GM12892 (cell line): ENCODE results near the gene ITPR1.

Experiments used
- POLR2A ChIP-seq: IDR thresholded peaks from 2 replicates; pipeline ENCODE4 v1.6.1; 2011; ENCODE audit warnings: low read depth, low read length, control low read depth
- POLR2AphosphoS5 ChIP-seq: IDR thresholded peaks from 2 replicates; pipeline ENCODE4 v1.6.1; 2011; ENCODE audit warnings: low read depth, low read length, control low read depth
- TAF1 ChIP-seq: IDR thresholded peaks from 2 replicates; pipeline ENCODE4 v1.6.1; 2011; ENCODE audit warnings: low read depth, mild to moderate bottlenecking, control low read depth, low read length, borderline replicate concordance

DNA sequence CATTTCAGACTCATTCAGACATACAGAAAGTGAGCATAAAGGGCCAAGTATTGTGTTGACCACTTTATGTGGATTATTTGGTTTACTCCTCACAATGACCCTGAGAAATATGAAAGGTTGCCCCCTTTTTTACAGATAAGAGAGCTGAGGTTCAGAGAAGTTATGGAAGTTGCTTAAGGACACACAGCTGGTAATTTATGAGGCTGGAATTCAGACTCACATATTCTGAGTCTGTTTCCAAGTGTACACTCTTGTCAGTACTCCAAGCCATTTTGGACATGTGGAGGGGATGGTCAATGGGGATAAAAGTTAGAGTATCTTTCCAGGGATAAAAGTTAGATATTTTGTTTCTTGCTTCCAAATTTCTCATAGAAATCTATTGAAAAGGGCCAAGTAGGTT lies 15.9 kb downstream of the ITPR1 start:
- no peak for TF ChIP-seq POLR2A
- TF ChIP-seq POLR2AphosphoS5: no peak
- no peak for TF ChIP-seq TAF1
